DOHH2 (cell line): Measurements from ENCODE around the gene TPX2.

ENCODE experiments used
- H3F3A ChIP-seq: fragments of 200-600 bp; sonication (generic), shearing (Covaris generic); 2 replicates; pipeline ENCODE4 v1.6.0; 2016; ENCODE audit warnings: antibody characterized with exemption, mild to moderate bottlenecking; ENCODE audit not compliant: control insufficient read depth, insufficient read depth
- H3K27ac ChIP-seq: fragments of 200-600 bp; sonication (generic); 2 replicates; pipeline ENCODE4 v1.5.1; 2014; ENCODE audit warnings: low read depth, mild to moderate bottlenecking, low read length, moderate library complexity
- H3K27me3 ChIP-seq: fragments of 200-600 bp; sonication (generic); 2 replicates; pipeline ENCODE4 v1.6.1; 2014; ENCODE audit warnings: mild to moderate bottlenecking, low read length, mixed read lengths; ENCODE audit not compliant: control insufficient read depth
- H3K36me3 ChIP-seq: fragments of 200-600 bp; sonication (generic); 2 replicates; pipeline ENCODE4 v1.6.1; 2014; ENCODE audit warnings: mild to moderate bottlenecking, low read length, moderate library complexity, mixed read lengths; ENCODE audit not compliant: control insufficient read depth
- H3K4me1 ChIP-seq: fragments of 200-600 bp; sonication (generic); 2 replicates; pipeline ENCODE4 v1.6.1; 2014; ENCODE audit warnings: mild to moderate bottlenecking, low read length, mixed read lengths; ENCODE audit not compliant: control insufficient read depth
- H3K4me2 ChIP-seq: fragments of 200-600 bp; sonication (generic); 2 replicates; pipeline ENCODE4 v1.6.0; 2014; ENCODE audit warnings: mild to moderate bottlenecking, low read length, moderate library complexity
- H3K4me3 ChIP-seq: fragments of 200-600 bp; sonication (generic); 2 replicates; pipeline ENCODE4 v1.5.1; 2014; ENCODE audit warnings: mild to moderate bottlenecking, low read length, mixed read lengths
- H3K79me2 ChIP-seq: fragments of 200-600 bp; sonication (generic); 2 replicates; pipeline ENCODE4 v1.6.1; 2014; ENCODE audit warnings: mild to moderate bottlenecking, low read length, mixed read lengths; ENCODE audit not compliant: control insufficient read depth
- H3K9me2 ChIP-seq: fragments of 200-600 bp; sonication (generic); replicated peaks from 2 replicates; pipeline ENCODE4 v1.6.1; 2014; ENCODE audit warnings: mild to moderate bottlenecking, low read length, mixed read lengths; ENCODE audit not compliant: control insufficient read depth
- H3K9me3 ChIP-seq: fragments of 200-600 bp; sonication (generic); 2 replicates; pipeline ENCODE4 v1.6.1; 2014; ENCODE audit warnings: antibody characterized with exemption, low read length, mixed read lengths; ENCODE audit not compliant: control insufficient read depth, insufficient read depth
- H4K20me1 ChIP-seq: fragments of 200-600 bp; sonication (generic); 2 replicates; pipeline ENCODE4 v1.6.0; 2014; ENCODE audit warnings: low read depth, mild to moderate bottlenecking, antibody characterized with exemption, low read length, moderate library complexity; ENCODE audit not compliant: control insufficient read depth, insufficient read depth
- CTCF ChIP-seq: fragments of 200-600 bp; sonication (generic); IDR thresholded peaks from one replicate; pipeline ENCODE4 v1.5.1; 2014; ENCODE audit warnings: antibody characterized with exemption, mild to moderate bottlenecking, low read depth, low read length; ENCODE audit not compliant: poor library complexity, severe bottlenecking
- EZH2phosphoT487 ChIP-seq: fragments of 200-600 bp; sonication (generic); IDR thresholded peaks from 2 replicates; pipeline ENCODE4 v1.6.1; 2017; ENCODE audit warnings: borderline replicate concordance, mild to moderate bottlenecking, antibody characterized with exemption, low read length, moderate library complexity, mixed read lengths

TPX2 gene

GRCh38 chr20:31758521-31758920 lies 19.4 kb downstream of the TPX2 start:
- no peak for TF ChIP-seq EZH2phosphoT487
- peaks cover 88% of the 10 kb centered on the region for H3K79me2 ChIP-seq
- H3K4me2 ChIP-seq, result no peak overlapping the region
- H4K20me1 ChIP-seq, result no peaks in the 10 kb centered on the region; the same call in 1 of the 2 replicates
- no peak overlapping the region for H3K4me3 ChIP-seq
- no peaks in the 10 kb centered on the region for H3K27me3 ChIP-seq
- 0 out of 2 replicates have a peak, but pooled peaks cover 2% of the 10 kb centered on the region for H3F3A ChIP-seq
- no peaks in the 10 kb centered on the region for H3K4me1 ChIP-seq
- no peak overlapping the region for H3K27ac ChIP-seq
- peaks cover 81% of the 10 kb centered on the region for H3K36me3 ChIP-seq
- H3K9me3 ChIP-seq, result no peaks in the 10 kb centered on the region
- no peaks in the 10 kb centered on the region for H3K9me2 ChIP-seq

DNA sequence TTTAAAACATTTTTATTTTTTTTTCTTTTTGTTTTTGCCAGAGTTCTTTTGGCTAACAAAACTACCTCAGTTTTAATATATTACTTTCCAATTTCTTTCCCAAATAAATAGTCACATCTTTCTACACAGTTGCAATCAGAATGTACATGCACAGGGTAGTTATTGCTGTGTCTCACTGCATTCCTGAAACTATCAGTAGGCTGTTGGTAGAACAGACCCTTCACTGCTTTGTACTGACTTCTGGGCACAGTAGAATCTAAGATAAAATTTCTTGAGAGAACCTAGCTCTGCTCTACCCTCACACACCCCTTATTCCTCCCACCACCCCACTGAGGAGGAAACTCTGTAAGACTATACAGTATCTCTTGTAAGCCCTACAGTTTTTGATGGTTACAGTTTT lies 19.9 kb downstream of the TPX2 start:
- no peak overlapping the region for H3K4me3 ChIP-seq
- no peaks in the 10 kb centered on the region; the same call in 1 of the 2 replicates for H4K20me1 ChIP-seq

DNA sequence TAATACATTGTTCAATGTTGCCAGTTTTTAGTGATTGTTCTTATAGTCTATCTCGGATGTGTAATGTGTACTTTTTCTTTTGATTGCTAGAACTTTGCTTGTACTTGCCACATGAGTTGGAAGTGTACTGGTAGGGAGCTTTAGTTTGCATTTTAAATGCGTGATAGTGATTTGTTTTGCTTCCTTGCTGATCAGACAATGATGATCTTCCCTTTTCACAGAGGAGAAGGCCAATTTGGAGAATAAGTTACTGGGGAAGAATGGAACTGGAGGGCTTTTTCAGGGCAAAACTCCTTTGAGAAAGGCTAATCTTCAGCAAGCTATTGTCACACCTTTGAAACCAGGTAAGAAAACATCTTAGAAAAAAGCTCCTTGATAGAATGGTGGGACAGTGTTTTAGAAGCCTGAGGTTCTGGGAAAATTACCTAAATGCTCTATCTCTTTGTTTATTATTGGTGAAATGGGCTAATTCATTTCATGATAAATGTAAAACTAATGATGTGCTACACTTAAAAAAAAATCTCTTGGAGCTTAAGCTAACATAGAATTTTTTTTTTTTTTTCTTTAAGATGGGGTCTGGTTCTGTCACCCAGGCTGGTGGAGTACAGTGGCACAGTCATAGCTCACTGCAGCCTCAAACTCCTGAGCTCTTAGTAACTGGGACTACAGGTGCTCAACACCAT lies 20.9 kb downstream of the TPX2 start:
- Histone ChIP-seq H3K9me2 (no peaks in the 10 kb centered on the region), H3K4me1 (no peaks in the 10 kb centered on the region), H3K9me3 (no peaks in the 10 kb centered on the region), H3K4me3 (no peak overlapping the region), H3K4me2 (no peak overlapping the region), H3K36me3 (peaks cover 85% of the 10 kb centered on the region), H3K27me3 (no peaks in the 10 kb centered on the region), H4K20me1 (no peaks in the 10 kb centered on the region; the same call in 1 of the 2 replicates), H3K27ac (no peak overlapping the region), H3K79me2 (peaks cover 83% of the 10 kb centered on the region), H3F3A (0 out of 2 replicates have a peak, but pooled peaks cover 3% of the 10 kb centered on the region)
- TF ChIP-seq CTCF (no peak), EZH2phosphoT487 (no peak)

More for the DNA sequence above, 19.9 kb downstream of the TPX2 start:
- H3K36me3 ChIP-seq, result peaks cover 81% of the 10 kb centered on the region
- no peaks in the 10 kb centered on the region for H3K4me1 ChIP-seq
- peaks cover 83% of the 10 kb centered on the region for H3K79me2 ChIP-seq
- no peaks in the 10 kb centered on the region for H3K27me3 ChIP-seq
- no peaks in the 10 kb centered on the region for H3K9me2 ChIP-seq
- no peak overlapping the region for H3K27ac ChIP-seq
- 0 out of 2 replicates have a peak, but pooled peaks cover 2% of the 10 kb centered on the region for H3F3A ChIP-seq
- TF ChIP-seq EZH2phosphoT487 (no peak), CTCF (no peak)
- H3K9me3 ChIP-seq, result no peaks in the 10 kb centered on the region
- H3K4me2 ChIP-seq, result no peak overlapping the region

DNA sequence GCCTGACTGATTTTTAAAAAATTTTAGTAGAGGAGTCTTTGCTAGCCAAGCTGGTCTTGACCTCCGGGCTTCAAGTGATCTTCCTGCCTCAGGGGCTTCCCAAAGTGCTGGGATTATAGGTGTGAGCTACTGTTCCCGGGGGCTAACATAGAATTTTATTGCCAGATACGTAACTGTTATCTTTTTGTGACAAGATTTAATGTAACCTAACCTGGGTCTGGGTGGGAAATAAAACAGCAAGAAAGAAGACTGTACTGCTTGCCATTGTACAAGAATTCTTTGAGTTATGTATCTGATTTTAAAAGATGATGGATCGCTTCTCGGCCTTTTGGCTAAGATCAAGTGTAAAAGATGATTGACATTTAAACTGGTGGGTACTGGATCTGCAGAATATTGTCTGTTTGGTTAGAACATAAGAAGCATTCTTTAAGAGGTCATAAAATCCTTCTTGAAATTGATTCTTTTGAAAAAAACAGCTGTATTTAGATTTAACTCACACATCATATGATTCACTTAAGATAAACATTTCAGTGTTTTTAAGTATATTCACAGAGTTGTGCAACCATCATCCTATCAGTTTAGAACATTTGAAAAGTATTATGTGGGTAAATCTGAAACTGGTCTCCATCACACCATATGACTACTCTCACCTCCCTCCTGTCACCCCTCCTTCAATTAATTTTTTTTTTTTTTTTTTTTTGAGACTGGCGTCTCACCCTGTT lies 21.6 kb downstream of the TPX2 start:
- H3K9me2 ChIP-seq, result no peaks in the 10 kb centered on the region
- H3K27ac ChIP-seq, result no peak overlapping the region
- no peak overlapping the region for H3K4me2 ChIP-seq
- H3K27me3 ChIP-seq, result no peaks in the 10 kb centered on the region
- TF ChIP-seq CTCF, result no peak
- H3F3A ChIP-seq, result 0 out of 2 replicates have a peak, but pooled peaks cover 3% of the 10 kb centered on the region
- H3K4me3 ChIP-seq, result no peak overlapping the region
- H4K20me1 ChIP-seq, result no peaks in the 10 kb centered on the region; the same call in 1 of the 2 replicates
- no peaks in the 10 kb centered on the region for H3K4me1 ChIP-seq
- H3K9me3 ChIP-seq, result no peaks in the 10 kb centered on the region
- H3K36me3 ChIP-seq, result peaks cover 84% of the 10 kb centered on the region
- peaks cover 81% of the 10 kb centered on the region for H3K79me2 ChIP-seq
